ENCODE data around the gene AP1S3. TPM values are rescaled to one million over a fixed set of nuclear protein-coding genes. Genes with fewer than 3 reads are reported as not detected.
"Not testable (repeated sequence)": the region's sequence is repeated elsewhere in the genome, so short reads cannot be mapped to it uniquely, and the experiment has no call there.

Gene AP1S3
- total and polyA plus RNA-seq, 4 donors: 4.6 to 14.2 (median 6.5) TPM

GRCh38 chr2:223764796-223765195, 72.6 kb downstream of the AP1S3 start:
- peaks cover 0 to 7% (median 0%) of the 10 kb centered on the region in 5 donors for H3K4me1 ChIP-seq (ENCODE audit: control insufficient read depth in 5 of 5, insufficient read depth in 5 of 5, low read length in 5 of 5)
- H3K9ac ChIP-seq (ENCODE audit: insufficient read depth in 1 of 2, low read length in 2 of 2): no peak overlapping the region
- ATAC-seq (ENCODE audit: insufficient read depth, low FRiP score) (no peak), DNase-seq (no peak)
- H3K36me3 ChIP-seq (ENCODE audit: control insufficient read depth in 4 of 4, insufficient read depth in 4 of 4, low read length in 4 of 4): no peaks in the 10 kb centered on the region
- H3K9me3 ChIP-seq (ENCODE audit: control insufficient read depth in 4 of 4, insufficient read depth in 3 of 4, low read length in 3 of 4): no peaks in the 10 kb centered on the region
- no peak overlapping the region for H3K4me3 ChIP-seq
- 93 to 94% methylated on average over 1 of the region's 1 CpG for WGBS, 2 donors
- H3K27ac ChIP-seq (ENCODE audit: low read depth in 1 of 2, low read length in 1 of 2): no peak overlapping the region
- H3K27me3 ChIP-seq (ENCODE audit: control insufficient read depth in 3 of 3, insufficient read depth in 3 of 3, low read length in 2 of 3): no peaks in the 10 kb centered on the region
- TF ChIP-seq, protein P1, sequence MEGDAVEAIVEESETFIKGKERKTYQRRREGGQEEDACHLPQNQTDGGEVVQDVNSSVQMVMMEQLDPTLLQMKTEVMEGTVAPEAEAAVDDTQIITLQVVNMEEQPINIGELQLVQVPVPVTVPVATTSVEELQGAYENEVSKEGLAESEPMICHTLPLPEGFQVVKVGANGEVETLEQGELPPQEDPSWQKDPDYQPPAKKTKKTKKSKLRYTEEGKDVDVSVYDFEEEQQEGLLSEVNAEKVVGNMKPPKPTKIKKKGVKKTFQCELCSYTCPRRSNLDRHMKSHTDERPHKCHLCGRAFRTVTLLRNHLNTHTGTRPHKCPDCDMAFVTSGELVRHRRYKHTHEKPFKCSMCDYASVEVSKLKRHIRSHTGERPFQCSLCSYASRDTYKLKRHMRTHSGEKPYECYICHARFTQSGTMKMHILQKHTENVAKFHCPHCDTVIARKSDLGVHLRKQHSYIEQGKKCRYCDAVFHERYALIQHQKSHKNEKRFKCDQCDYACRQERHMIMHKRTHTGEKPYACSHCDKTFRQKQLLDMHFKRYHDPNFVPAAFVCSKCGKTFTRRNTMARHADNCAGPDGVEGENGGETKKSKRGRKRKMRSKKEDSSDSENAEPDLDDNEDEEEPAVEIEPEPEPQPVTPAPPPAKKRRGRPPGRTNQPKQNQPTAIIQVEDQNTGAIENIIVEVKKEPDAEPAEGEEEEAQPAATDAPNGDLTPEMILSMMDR (IDR thresholded peaks at IDR 0.05; ENCODE audit: control extremely low read depth, extremely low read depth): no peak

DNA sequence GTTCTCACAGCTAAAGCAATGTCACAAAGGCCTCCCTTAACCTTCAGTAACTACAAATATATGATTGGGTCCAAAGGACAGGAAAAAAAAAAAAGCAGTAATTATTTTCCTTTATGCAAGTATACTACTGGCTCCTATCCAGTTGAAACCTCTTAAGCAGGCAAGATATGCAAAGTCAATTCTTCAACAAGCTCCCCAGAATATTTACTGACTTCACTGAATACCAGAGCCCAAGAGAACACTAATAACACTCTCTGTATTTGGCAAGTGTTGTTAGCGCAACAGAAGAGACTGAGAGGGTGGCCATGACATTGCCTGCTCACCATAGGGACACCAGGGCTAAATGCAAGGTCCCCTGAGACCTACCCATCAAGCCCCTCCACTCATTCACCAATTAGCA, 74.5 kb downstream of the AP1S3 start:
- TF ChIP-seq, protein P1 (IDR thresholded peaks at IDR 0.05; ENCODE audit: control extremely low read depth, extremely low read depth): no peak
- H3K4me3 ChIP-seq: no peak overlapping the region
- H3K27me3 ChIP-seq (ENCODE audit: control insufficient read depth in 3 of 3, insufficient read depth in 3 of 3, low read length in 2 of 3): no peaks in the 10 kb centered on the region
- WGBS, 2 donors: 68 to 83% methylated on average over 1 of the region's 1 CpG
- peaks cover 0 to 5% (median 0%) of the 10 kb centered on the region in 5 donors for H3K4me1 ChIP-seq (ENCODE audit: control insufficient read depth in 5 of 5, insufficient read depth in 5 of 5, low read length in 5 of 5)
- H3K9me3 ChIP-seq (ENCODE audit: control insufficient read depth in 4 of 4, insufficient read depth in 3 of 4, low read length in 3 of 4): no peaks in the 10 kb centered on the region
- DNase-seq (peak; percentile 20 to 84 (median 64)), ATAC-seq (ENCODE audit: insufficient read depth, low FRiP score) (peak; percentile 50)
- H3K9ac ChIP-seq (ENCODE audit: insufficient read depth in 1 of 2, low read length in 2 of 2): peak overlapping the region in 1 of 2 donors; percentile 19
- no peak overlapping the region for H3K27ac ChIP-seq (ENCODE audit: low read depth in 1 of 2, low read length in 1 of 2)
- no peaks in the 10 kb centered on the region for H3K36me3 ChIP-seq (ENCODE audit: control insufficient read depth in 4 of 4, insufficient read depth in 4 of 4, low read length in 4 of 4)

- peak overlapping the region in 1 of 2 donors; percentile 51 for H3K27ac ChIP-seq (ENCODE audit: low read depth in 1 of 2, low read length in 1 of 2)
- not testable (repeated sequence) for H3K9me3 ChIP-seq (ENCODE audit: control insufficient read depth in 4 of 4, insufficient read depth in 3 of 4, low read length in 3 of 4); H3K27me3 ChIP-seq (ENCODE audit: control insufficient read depth in 3 of 3, insufficient read depth in 3 of 3, low read length in 2 of 3); H3K9ac ChIP-seq (ENCODE audit: insufficient read depth in 1 of 2, low read length in 2 of 2); DNase-seq; H3K4me3 ChIP-seq; H3K4me1 ChIP-seq (ENCODE audit: control insufficient read depth in 5 of 5, insufficient read depth in 5 of 5, low read length in 5 of 5); H3K36me3 ChIP-seq (ENCODE audit: control insufficient read depth in 4 of 4, insufficient read depth in 4 of 4, low read length in 4 of 4); ATAC-seq (ENCODE audit: insufficient read depth, low FRiP score)
- 89 to 92% methylated on average over 7 of the region's 7 CpGs for WGBS, 2 donors
Observed at GRCh38 chr2:223761746-223762145, 75.6 kb downstream of the AP1S3 start.

DNA sequence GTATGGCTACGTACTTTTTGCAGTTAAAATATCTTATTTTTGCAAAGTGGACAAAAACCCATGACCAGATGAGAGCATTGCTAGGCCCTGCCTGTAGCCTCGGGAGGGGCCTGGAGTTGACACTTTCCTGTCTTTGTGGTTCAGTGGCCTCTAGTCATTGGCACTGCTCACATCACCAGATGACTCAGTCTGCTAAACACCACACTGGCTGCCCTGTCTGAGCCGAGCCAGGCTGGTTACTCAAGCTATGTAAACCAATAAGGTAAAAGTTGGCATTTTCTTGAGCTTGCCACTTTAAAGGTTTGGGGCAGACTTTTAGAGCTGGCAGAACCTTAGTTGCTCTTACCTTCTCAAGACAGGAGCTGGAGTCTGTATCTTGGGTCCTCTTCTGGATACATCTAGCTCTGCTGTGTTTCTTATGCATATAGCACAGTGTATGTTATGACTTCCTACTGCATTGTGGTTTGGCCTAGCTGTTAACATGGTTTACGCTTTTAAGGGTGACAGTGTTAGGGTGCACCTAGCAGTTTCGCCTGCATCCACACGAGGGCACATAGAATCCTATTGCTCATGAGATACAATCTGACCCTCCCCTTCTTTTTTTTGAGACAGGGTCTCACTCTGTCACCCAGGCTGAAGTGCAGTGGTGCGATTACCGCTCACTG, 76.4 kb downstream of the AP1S3 start:
- 74% methylated on average over 8 of the region's 8 CpGs for WGBS, 2 donors

More for the DNA sequence above, 76.4 kb downstream of the AP1S3 start:
- ATAC-seq (ENCODE audit: insufficient read depth, low FRiP score) (peak; percentile 68), DNase-seq (no peak)
- TF ChIP-seq, protein P1 (IDR thresholded peaks at IDR 0.05; ENCODE audit: control extremely low read depth, extremely low read depth): no peak
- H3K9me3 ChIP-seq (ENCODE audit: control insufficient read depth in 4 of 4, insufficient read depth in 3 of 4, low read length in 3 of 4): no peaks in the 10 kb centered on the region
- no peak overlapping the region for H3K4me3 ChIP-seq
- H3K27me3 ChIP-seq (ENCODE audit: control insufficient read depth in 3 of 3, insufficient read depth in 3 of 3, low read length in 2 of 3): no peaks in the 10 kb centered on the region
- no peak overlapping the region for H3K9ac ChIP-seq (ENCODE audit: insufficient read depth in 1 of 2, low read length in 2 of 2)
- peaks cover 0 to 4% (median 0%) of the 10 kb centered on the region in 5 donors for H3K4me1 ChIP-seq (ENCODE audit: control insufficient read depth in 5 of 5, insufficient read depth in 5 of 5, low read length in 5 of 5)
- H3K27ac ChIP-seq (ENCODE audit: low read depth in 1 of 2, low read length in 1 of 2): peak overlapping the region in 1 of 2 donors; percentile 51
- H3K36me3 ChIP-seq (ENCODE audit: control insufficient read depth in 4 of 4, insufficient read depth in 4 of 4, low read length in 4 of 4): no peaks in the 10 kb centered on the region

Measured in lung (tissue), 12 donors.